CD1c-positive myeloid dendritic cell (primary cell): ENCODE measurements around the gene GPSM3.

Experiments
- DNase-seq: peaks from one replicate; pipeline ENCODE4 v3.0.0-alpha.2; 2016; ENCODE audit errors: extremely low spot score

The GPSM3 gene

GRCh38 chr6:32174416-32174815 lies 18.0 kb downstream of the GPSM3 start:
- DNase-seq = no peak

- DNase-seq = peak; percentile 37
Observed at GRCh38 chr6:32173051-32173727, 19.3 kb downstream of the GPSM3 start.

GRCh38 chr6:32171234-32171633 lies 21.2 kb downstream of the GPSM3 start:
- no peak for DNase-seq

GRCh38 chr6:32170294-32170693 lies 22.1 kb downstream of the GPSM3 start:
- DNase-seq = no peak

GRCh38 chr6:32168807-32169591 lies 23.4 kb downstream of the GPSM3 start:
- DNase-seq = no peak

- DNase-seq = no peak
Observed at GRCh38 chr6:32168350-32168749, 24.1 kb downstream of the GPSM3 start.

- DNase-seq = no peak
Observed at GRCh38 chr6:32167761-32168262, 24.6 kb downstream of the GPSM3 start.

- no peak for DNase-seq
Observed at GRCh38 chr6:32167154-32167760, 25.2 kb downstream of the GPSM3 start.

GRCh38 chr6:32166411-32167061 lies 25.9 kb downstream of the GPSM3 start:
- DNase-seq = no peak

- DNase-seq = no peak
Observed at GRCh38 chr6:32164295-32164694, 28.1 kb downstream of the GPSM3 start, which contains the start of gene EGFL8. Gene EGFL8 (plus strand): TSS chr6:32164595. CDS start chr6:32166166, 1,571 bp downstream.

GRCh38 chr6:32163559-32164258 lies 28.7 kb downstream of the GPSM3 start:
- DNase-seq = no peak

- DNase-seq = no peak
Observed at GRCh38 chr6:32158052-32158451, 34.4 kb downstream of the GPSM3 start.

- no peak for DNase-seq
Observed at GRCh38 chr6:32156891-32157290, 35.6 kb downstream of the GPSM3 start.

- DNase-seq = peak; percentile 59
Observed at GRCh38 chr6:32154514-32155161, 37.8 kb downstream of the GPSM3 start.

GRCh38 chr6:32153564-32154513 lies 38.6 kb downstream of the GPSM3 start, which contains the start of gene PPT2:
Gene PPT2 (plus strand): TSS chr6:32154141. CDS start chr6:32154595, 454 bp downstream.
- DNase-seq = peak; percentile 53

GRCh38 chr6:32152769-32153563 lies 39.5 kb downstream of the GPSM3 start:
- no peak for DNase-seq

GRCh38 chr6:32151863-32152768 lies 40.3 kb downstream of the GPSM3 start, which contains the start of gene PRRT1:
Gene PRRT1 (minus strand): TSS chr6:32151939. CDS start chr6:32151827, 112 bp downstream.
- DNase-seq = no peak
